Fibroblast of skin of left quadriceps (primary cell): ENCODE results near the gene PCDHGA1.
"Not testable (repeated sequence)": the region's sequence is repeated elsewhere in the genome, so short reads cannot be mapped to it uniquely, and the experiment has no call there.

Experiments
- DNase-seq, 2 experiments: peaks; one replicate each; pipeline ENCODE4 v3.0.0-alpha.2; 2013; ENCODE audit warnings: low read depth in 2 of 2

Gene PCDHGA1

DNA sequence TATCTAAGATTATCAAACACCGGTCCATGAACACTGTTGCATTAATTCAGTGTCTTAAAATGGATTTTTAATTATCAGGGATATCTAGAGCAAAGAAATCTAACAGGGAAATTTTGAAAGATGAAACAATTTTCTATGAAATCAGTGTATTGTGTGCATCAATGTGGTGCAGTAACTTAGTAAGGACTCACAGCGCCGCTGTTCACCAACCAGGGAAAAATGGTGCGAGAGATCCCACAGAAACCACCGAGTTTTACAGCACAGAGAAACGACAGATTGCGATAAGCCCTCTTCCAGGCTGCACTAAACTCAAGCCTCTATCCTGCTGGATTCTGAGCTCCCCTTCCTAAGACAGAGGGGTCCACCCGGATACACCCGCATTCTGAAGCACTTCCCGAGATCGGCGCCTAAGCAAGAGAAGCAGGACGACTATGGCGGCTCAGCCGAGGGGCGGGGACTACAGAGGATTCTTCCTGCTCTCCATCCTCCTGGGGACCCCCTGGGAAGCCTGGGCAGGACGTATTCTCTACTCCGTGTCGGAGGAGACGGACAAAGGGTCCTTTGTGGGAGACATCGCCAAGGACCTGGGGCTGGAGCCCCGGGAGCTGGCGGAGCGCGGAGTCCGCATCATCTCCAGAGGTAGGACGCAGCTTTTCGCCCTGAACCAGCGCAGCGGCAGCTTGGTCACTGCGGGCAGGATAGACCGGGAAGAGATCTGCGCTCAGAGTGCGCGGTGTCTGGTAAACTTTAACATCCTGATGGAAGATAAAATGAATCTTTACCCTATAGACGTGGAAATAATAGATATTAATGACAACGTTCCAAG is 52.4 kb downstream of the PCDHGA1 start, which contains the start of gene PCDHGA7:
Gene PCDHGA7, plus strand, starts transcription at position 274 of the 826 bp plus-strand sequence. Its CDS starts 158 bp downstream, at position 432.
- no peak for DNase-seq

DNA sequence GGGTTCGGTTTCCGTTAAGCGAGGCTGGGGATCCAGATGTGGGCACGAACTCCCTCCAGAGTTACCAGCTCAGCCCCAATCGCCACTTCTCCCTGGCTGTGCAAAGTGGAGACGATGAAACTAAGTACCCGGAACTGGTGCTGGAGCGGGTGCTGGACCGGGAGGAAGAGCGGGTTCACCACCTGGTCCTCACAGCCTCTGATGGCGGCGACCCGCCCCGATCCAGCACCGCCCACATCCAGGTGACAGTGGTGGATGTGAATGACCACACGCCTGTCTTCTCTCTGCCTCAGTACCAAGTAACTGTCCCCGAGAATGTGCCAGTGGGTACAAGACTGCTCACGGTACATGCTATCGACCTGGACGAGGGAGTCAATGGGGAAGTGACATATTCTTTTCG is 53.0 kb downstream of the PCDHGA1 start:
- DNase-seq, result no peak

DNA sequence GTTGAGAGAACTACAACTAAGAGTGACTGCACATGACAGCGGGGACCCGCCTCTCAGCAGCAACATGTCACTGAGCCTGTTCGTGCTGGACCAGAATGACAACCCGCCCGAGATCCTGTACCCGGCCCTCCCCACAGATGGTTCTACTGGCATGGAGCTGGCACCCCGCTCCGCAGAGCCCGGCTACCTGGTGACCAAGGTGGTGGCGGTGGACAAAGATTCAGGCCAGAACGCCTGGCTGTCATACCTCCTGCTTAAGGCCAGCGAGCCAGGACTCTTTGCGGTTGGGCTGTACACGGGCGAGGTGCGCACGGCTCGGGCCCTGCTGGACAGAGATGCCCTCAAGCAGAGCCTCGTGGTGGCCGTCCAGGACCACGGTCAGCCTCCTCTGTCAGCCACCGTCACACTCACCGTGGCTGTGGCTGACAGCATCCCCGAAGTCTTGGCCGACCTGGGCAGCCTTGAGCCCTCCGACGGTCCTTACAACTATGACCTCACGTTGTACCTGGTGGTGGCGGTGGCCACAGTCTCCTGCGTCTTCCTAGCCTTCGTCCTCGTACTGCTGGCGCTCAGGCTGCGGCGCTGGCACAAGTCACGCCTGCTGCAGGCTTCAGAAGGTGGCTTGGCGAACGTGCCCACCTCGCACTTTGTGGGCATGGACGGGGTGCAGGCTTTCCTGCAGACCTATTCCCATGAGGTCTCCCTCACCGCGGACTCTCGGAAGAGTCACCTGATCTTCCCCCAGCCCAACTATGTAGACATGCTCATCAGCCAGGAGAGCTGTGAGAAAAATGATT is 54.4 kb downstream of the PCDHGA1 start:
- no peak for DNase-seq

DNA sequence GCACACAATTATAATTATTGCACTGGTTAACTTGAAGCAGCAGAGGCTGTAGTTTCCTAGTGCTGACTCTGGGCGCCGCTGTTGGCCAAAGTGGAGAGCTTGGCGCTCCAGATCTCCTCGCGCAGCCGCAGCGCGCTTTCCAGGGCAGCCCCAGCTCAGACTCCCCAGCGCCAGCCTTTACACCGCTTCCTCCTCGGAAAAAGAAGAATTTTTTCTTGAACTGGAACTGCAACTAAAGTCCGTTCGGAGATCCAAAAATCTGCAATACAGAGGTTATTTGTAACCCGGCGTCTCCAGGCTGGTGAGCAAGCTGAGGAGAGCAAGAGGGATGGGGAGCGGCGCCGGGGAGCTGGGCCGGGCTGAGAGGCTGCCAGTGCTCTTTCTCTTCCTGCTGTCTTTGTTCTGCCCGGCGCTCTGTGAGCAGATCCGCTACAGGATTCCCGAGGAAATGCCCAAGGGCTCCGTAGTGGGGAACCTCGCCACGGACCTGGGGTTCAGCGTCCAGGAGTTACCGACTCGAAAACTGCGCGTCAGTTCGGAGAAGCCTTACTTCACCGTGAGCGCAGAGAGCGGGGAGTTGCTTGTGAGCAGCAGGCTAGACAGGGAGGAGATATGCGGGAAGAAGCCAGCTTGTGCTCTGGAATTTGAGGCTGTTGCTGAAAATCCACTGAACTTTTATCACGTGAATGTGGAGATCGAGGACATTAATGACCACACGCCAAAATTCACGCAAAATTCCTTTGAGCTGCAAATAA is 57.4 kb downstream of the PCDHGA1 start, which contains the start of gene PCDHGB4:
Gene PCDHGB4, plus strand, starts transcription at position 142 of the 755 bp plus-strand sequence. Its CDS starts 187 bp downstream, at position 329.
- not testable (repeated sequence) for DNase-seq

DNA sequence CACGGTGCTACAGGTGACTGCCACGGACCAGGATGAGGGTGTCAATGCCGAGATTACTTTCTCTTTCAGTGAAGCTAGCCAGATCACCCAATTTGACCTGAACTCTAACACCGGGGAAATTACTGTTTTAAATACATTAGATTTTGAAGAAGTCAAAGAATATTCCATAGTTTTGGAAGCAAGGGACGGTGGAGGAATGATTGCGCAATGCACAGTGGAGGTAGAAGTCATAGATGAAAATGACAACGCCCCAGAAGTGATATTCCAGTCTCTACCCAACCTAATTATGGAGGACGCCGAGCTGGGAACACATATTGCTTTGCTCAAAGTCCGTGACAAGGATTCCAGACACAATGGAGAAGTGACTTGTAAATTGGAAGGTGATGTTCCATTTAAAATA is 58.3 kb downstream of the PCDHGA1 start:
- no peak for DNase-seq

DNA sequence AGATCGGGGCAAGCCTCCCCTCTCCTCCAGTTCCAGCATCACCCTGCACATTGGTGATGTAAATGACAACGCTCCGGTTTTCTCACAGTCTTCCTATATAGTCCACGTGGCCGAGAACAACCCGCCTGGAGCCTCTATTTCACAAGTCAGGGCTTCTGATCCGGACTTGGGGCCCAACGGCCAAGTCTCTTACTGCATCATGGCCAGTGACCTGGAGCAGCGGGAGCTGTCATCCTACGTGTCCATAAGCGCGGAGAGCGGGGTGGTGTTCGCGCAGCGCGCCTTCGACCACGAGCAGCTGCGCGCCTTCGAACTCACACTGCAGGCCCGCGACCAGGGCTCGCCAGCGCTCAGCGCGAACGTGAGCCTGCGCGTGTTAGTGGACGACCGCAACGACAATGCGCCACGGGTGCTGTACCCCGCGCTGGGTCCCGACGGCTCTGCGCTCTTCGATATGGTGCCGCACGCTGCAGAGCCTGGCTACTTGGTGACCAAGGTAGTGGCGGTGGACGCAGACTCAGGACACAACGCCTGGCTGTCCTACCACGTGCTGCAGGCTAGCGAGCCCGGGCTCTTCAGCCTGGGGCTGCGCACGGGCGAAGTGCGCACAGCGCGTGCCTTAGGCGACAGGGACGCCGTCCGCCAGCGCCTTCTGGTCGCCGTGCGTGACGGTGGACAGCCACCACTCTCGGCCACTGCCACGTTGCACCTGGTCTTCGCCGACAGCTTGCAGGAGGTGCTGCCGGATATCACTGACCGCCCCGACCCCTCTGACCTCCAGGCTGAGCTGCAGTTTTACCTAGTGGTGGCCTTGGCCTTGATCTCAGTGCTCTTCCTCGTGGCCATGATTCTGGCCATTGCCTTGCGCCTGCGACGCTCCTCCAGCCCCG is 59.1 kb downstream of the PCDHGA1 start:
- DNase-seq, result no peak

DNA sequence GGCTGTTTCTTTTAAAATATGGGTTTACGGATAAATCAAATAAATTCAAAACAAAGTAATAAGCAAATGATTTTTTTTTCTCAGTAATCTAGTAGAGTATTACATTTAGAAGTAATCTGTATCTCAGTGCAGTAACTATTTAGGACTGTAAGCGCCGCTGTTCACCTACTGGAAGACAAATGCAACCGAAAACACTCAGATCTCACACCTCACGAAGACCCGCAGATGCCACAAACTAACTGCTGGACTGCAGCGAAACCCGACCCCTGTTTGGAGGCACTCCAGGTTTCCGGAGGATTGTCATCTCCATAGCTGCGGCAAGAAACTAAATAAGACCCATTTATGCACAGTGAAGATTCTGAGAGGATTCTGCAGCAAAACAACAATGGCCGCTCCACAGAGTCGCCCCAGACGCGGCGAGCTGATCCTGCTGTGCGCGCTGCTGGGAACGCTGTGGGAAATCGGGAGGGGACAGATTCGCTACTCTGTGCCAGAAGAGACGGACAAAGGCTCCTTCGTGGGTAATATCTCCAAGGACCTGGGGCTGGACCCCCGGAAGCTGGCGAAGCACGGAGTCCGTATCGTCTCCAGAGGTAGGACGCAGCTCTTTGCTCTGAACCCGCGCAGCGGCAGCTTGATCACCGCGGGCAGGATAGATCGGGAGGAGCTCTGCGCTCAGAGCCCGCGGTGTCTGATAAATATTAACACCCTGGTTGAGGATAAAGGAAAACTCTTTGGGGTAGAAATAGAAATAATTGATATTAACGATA is 62.3 kb downstream of the PCDHGA1 start, which contains the start of gene PCDHGA8:
Gene PCDHGA8, plus strand, starts transcription at position 205 of the 770 bp plus-strand sequence. Its CDS starts 181 bp downstream, at position 386.
- no peak for DNase-seq

DNA sequence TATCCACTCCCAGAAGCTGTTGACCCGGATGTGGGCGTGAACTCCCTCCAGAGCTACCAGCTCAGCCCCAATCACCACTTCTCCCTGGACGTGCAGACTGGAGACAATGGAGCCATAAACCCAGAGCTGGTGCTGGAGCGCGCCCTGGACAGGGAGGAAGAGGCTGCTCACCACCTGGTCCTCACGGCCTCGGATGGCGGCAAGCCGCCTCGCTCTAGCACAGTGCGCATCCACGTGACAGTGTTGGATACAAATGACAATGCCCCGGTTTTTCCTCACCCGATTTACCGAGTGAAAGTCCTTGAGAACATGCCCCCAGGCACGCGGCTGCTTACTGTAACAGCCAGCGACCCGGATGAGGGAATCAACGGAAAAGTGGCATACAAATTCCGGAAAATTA is 63.0 kb downstream of the PCDHGA1 start:
- DNase-seq, result no peak

DNA sequence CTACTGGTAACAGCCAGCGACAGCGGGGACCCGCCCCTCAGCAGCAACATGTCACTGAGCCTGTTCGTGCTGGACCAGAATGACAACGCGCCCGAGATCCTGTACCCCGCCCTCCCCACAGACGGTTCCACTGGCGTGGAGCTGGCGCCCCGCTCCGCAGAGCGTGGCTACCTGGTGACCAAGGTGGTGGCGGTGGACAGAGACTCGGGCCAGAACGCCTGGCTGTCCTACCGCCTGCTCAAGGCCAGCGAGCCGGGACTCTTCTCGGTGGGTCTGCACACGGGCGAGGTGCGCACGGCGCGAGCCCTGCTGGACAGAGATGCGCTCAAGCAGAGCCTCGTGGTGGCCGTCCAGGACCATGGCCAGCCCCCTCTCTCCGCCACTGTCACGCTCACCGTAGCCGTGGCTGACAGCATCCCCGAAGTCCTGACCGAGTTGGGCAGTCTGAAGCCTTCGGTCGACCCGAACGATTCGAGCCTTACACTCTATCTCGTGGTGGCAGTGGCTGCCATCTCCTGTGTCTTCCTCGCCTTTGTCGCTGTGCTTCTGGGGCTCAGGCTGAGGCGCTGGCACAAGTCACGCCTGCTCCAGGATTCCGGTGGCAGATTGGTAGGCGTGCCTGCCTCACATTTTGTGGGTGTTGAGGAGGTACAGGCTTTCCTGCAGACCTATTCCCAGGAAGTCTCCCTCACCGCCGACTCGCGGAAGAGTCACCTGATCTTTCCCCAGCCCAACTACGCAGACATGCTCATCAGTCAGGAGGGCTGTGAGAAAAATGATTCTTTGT is 64.3 kb downstream of the PCDHGA1 start:
- DNase-seq, result not testable (repeated sequence)

DNA sequence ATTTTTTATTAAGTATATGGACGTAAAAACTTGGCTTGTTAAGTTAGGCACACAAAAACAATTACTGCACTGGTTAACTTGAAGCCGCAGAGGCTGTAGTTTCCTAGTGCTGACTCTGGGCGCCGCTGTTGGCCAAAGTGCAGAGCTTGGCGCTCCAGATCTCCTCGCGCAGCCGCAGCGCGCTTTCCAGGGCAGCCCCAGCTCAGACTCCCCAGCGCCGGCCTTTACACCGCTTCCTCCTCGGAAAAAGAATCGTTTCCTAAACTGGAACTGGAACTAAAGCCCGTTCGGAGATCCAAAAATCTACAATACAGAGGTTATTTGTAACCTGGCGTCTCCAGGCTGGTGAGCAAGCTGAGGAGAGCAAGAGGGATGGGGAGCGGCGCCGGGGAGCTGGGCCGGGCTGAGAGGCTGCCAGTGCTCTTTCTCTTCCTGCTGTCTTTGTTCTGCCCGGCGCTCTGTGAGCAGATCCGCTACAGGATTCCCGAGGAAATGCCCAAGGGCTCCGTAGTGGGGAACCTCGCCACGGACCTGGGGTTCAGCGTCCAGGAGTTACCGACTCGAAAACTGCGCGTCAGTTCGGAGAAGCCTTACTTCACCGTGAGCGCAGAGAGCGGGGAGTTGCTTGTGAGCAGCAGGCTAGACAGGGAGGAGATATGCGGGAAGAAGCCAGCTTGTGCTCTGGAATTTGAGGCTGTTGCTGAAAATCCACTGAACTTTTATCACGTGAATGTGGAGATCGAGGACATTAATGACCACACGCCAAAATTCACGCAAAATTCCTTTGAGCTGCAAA is 67.6 kb downstream of the PCDHGA1 start, which contains the start of gene PCDHGB5:
Gene PCDHGB5, plus strand, starts transcription at position 192 of the 796 bp plus-strand sequence. Its CDS starts 181 bp downstream, at position 373.
- DNase-seq, result not testable (repeated sequence)

DNA sequence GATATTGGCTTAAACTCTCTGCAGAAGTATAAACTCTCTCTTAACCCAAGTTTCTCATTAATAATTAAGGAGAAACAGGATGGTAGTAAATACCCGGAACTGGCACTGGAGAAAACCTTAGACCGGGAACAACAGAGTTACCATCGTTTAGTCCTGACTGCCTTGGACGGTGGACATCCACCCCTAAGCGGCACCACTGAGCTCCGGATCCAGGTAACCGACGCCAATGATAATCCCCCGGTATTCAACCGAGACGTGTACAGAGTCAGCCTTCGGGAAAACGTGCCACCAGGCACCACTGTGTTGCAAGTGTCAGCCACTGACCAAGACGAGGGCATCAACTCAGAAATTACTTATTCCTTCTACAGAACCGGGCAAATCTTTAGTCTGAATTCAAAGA is 68.3 kb downstream of the PCDHGA1 start:
- DNase-seq, result no peak

DNA sequence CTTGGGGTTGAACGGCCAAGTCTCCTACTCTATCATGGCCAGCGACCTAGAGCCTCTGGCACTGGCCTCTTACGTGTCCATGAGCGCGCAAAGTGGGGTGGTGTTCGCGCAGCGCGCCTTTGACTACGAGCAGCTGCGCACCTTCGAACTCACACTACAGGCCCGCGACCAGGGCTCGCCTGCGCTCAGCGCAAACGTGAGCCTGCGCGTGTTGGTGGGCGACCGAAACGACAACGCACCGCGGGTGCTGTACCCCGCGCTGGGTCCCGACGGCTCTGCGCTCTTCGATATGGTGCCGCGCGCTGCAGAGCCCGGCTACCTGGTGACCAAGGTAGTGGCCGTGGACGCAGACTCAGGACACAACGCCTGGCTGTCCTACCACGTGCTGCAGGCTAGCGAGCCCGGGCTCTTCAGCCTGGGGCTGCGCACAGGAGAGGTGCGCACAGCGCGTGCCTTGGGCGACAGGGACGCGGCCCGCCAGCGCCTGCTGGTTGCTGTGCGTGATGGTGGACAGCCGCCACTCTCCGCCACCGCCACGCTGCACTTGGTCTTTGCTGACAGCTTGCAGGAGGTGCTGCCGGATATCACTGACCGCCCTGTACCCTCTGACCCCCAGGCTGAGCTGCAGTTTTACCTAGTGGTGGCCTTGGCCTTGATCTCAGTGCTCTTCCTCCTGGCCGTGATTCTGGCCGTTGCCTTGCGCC is 69.4 kb downstream of the PCDHGA1 start:
- DNase-seq, result no peak

DNA sequence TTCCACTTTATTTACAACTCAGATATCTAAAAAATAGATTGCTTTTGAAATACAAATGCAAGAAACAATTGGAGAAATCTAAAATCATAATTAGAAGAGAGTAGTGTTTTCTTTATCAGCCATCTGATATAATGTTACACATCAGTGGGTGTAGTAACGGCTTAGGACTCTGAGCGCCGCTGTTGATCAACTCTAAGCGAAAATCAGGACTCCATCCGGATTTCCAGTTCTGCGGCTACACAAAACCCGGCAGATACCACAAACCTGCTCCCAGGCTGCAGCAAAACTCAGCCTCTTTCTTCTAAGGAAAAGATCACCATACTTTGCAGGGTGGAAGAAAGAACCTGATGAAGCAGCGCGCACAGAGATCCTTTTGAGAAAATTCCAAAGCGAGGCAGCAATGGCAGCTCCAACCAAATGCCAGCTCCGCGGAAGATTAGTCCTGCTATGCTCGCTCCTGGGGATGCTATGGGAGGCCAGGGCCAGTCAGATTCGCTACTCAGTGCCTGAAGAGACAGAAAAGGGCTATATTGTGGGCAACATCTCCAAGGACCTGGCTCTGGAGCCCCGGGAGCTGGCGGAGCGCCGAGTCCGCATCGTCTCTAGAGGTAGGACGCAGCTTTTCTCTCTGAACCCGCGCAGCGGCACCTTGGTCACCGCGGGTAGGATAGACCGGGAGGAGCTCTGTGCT is 72.4 kb downstream of the PCDHGA1 start, which contains the start of gene PCDHGA9:
Gene PCDHGA9, plus strand, starts transcription at position 226 of the 691 bp plus-strand sequence. Its CDS starts 175 bp downstream, at position 401.
- DNase-seq, result no peak

DNA sequence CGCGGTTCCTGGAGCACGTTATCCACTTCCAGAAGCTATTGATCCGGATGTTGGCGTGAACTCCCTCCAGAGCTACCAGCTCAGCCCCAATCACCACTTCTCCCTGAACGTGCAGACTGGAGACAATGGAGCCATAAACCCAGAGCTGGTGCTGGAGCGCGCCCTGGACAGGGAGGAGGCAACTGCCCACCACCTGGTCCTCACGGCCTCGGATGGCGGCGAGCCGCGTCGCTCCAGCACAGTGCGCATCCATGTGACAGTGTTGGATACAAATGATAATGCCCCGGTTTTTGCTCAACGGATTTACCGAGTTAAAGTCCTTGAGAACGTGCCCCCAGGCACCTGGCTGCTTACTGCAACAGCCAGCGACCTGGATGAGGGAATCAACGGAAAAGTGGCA is 73.1 kb downstream of the PCDHGA1 start:
- no peak for DNase-seq

DNA sequence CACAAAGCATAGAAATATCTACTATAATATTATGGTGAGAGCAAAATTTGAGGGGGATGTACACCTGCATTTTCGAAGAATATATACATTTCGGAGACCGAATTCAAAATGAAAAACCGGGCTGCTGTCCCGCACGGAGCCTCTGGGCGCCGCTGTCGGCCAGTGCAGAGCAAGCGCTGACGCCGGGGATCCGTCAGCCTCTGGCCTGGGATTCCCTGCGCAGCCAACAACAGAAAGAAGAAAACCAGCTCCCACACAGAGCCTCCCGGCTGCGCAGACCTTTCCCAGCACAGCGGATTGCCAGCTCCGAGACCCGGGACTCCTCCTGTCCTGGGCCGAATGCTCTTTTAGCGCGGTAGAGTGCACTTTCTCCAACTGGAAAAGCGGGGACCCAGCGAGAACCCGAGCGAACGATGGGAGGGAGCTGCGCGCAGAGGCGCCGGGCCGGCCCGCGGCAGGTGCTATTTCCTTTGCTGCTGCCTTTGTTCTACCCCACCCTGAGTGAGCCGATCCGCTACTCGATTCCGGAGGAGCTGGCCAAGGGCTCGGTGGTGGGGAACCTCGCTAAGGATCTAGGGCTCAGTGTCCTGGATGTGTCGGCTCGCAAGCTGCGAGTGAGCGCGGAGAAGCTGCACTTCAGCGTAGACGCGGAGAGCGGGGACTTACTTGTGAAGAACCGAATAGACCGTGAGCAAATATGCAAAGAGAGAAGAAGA is 77.6 kb downstream of the PCDHGA1 start, which contains the start of gene PCDHGB6:
Gene PCDHGB6, plus strand, starts transcription at position 232 of the 716 bp plus-strand sequence. Its CDS starts 182 bp downstream, at position 414.
- not testable (repeated sequence) for DNase-seq
